ENCODE results near the gene AGER. TPM values are rescaled to one million over a fixed set of nuclear protein-coding genes. Genes with fewer than 3 reads are reported as not detected.

AGER gene
- total RNA-seq, 1 donor from 2014 or later = 2.0 TPM

DNA sequence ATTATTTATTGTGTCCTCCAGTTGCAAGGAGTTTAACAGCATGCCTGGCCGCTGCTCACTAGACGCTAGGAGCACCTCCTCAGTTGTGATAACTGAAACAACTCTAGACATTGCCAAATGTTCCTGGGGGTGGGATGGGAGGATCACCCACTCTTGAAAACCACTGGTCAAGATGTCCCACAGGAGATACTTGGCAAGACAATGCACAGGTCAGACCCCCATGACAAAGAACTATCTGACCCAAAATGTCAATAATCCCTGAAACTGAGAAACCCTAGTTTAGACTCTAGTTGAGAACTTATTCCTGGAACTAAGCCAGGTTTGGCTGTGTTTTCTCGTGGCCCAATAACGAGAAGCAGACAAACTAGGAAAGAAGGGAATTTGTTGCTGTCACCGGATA is 44.5 kb downstream of the AGER start:
- DNase-seq (ENCODE audit: missing footprints) (no peak), ATAC-seq (no peak)
- intact Hi-C loops (cut with DNase I) = no loop called here

DNA sequence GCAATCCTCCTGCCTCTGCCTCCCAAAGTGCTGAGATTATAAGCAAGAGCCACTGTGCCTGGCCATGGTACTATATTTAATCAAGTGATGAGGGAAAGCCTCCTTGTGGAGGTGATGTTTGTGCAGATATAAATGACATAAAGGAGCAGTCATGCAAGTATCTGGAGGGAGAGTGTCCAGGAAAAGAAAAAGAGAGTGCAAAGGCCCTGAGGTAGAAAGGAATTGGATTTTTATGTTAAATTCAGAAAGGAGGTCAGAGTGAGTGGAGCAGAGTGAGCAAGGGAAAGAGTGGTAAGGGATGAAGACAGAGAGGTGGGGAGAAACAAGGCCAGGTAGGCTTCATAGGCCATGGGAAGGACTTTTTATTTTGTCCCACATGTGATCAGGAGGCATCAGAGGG is 46.6 kb downstream of the AGER start:
- ATAC-seq (no peak), DNase-seq (ENCODE audit: missing footprints) (no peak)
- intact Hi-C loops (cut with DNase I) = no loop called here

GRCh38 chr6:32133786-32134185 is 50.3 kb downstream of the AGER start:
- intact Hi-C loops (cut with DNase I) = loop anchor here (5.0 kb wide), 1 partner anchor 64 kb away; no protein-coding TSS in a partner anchor

GRCh38 chr6:32132110-32132509 is 51.9 kb downstream of the AGER start:
- intact Hi-C loops (cut with DNase I) = loop anchor here (5.0 kb wide), 1 partner anchor 65 kb away; no protein-coding TSS in a partner anchor

More at GRCh38 chr6:32133786-32134185, 50.3 kb downstream of the AGER start:
- DNase-seq (ENCODE audit: missing footprints) = no peak
- no peak for ATAC-seq

GRCh38 chr6:32131439-32131948 is 52.6 kb downstream of the AGER start:
- ATAC-seq (no peak), DNase-seq (ENCODE audit: missing footprints) (no peak)
- intact Hi-C loops (cut with DNase I) = loop anchor here (5.0 kb wide), 1 partner anchor 66 kb away; no protein-coding TSS in a partner anchor

More at GRCh38 chr6:32132110-32132509, 51.9 kb downstream of the AGER start:
- no peak for DNase-seq (ENCODE audit: missing footprints)
- ATAC-seq = no peak

Small RNAs within 50 kb of the gene (microRNA-seq; reads per million reads assigned to microRNA genes)
- gene MIR6721 (1.1 reads per million), gene MIR6833 (not detected)

Other genes with a start within 250 kb of the AGER start
- 8.8 TPM for gene CFB, start 238.2 kb downstream of the AGER start, total RNA-seq
- gene NELFE, start 225.3 kb downstream of the AGER start, total RNA-seq = 41.9 TPM
- gene SKIC2, start 225.1 kb downstream of the AGER start, total RNA-seq = 30.7 TPM
- gene DXO, start 212.1 kb downstream of the AGER start, total RNA-seq = 9.8 TPM
- gene C4A, start 202.2 kb downstream of the AGER start, total RNA-seq = 92.1 TPM
- 81.6 TPM for gene C4B, start 169.5 kb downstream of the AGER start, total RNA-seq
- 0.30 TPM for gene CYP21A2, start 145.8 kb downstream of the AGER start, total RNA-seq
- 73.3 TPM for gene TNXB, start 74.9 kb downstream of the AGER start, total RNA-seq
- 24.4 TPM for gene ATF6B, start 56.0 kb downstream of the AGER start, total RNA-seq
- gene FKBPL, start 54.0 kb downstream of the AGER start, total RNA-seq = 2.8 TPM
- 0.46 TPM for gene PRRT1, start 32.3 kb downstream of the AGER start, total RNA-seq
- 22.8 TPM for gene PPT2, start 30.1 kb downstream of the AGER start, total RNA-seq
- 7.8 TPM for gene EGFL8, start 19.7 kb downstream of the AGER start, total RNA-seq
- gene AGPAT1, start 8.2 kb downstream of the AGER start, total RNA-seq = 48.2 TPM
- gene RNF5, start 5.8 kb downstream of the AGER start, total RNA-seq = 97.5 TPM
- 42.9 TPM for gene PBX2, start 5.9 kb upstream of the AGER start, total RNA-seq
- 6.3 TPM for gene GPSM3, start 8.4 kb upstream of the AGER start, total RNA-seq
- gene NOTCH4, start 39.8 kb upstream of the AGER start, total RNA-seq = 24.4 TPM
- gene TSBP1, start 187.7 kb upstream of the AGER start, total RNA-seq = not detected
- gene BTNL2, start 222.9 kb upstream of the AGER start, total RNA-seq = not detected

Measured in Right ventricle myocardium inferior (tissue), 1 donor.